NCI-H1417 treated with DMSO at 0.1 percent for 48 hours (cell line): Measurements from ENCODE around the gene ASXL2.
"Not testable (repeated sequence)": the region's sequence is repeated elsewhere in the genome, so short reads cannot be mapped to it uniquely, and the experiment has no call there.

ENCODE experiments used
- DNase-seq: peaks from one replicate; lab custom pipeline; 2025; lab: John Stamatoyannopoulos, UW

The ASXL2 gene

GRCh38 chr2:25736899-25737515 is 141.3 kb downstream of the ASXL2 start:
- DNase-seq: no peak

- no peak for DNase-seq
These were observed 142.5 kb downstream of the ASXL2 start for GRCh38 chr2:25735835-25736234.

GRCh38 chr2:25728559-25728958 is 149.7 kb downstream of the ASXL2 start:
- DNase-seq: no peak

GRCh38 chr2:25726522-25726921 is 151.8 kb downstream of the ASXL2 start:
- DNase-seq: no peak

GRCh38 chr2:25725877-25726276 is 152.4 kb downstream of the ASXL2 start:
- DNase-seq: no peak

GRCh38 chr2:25724756-25725155 is 153.5 kb downstream of the ASXL2 start:
- no peak for DNase-seq

- no peak for DNase-seq
These were observed 156.1 kb downstream of the ASXL2 start for GRCh38 chr2:25722224-25722623.

- no peak for DNase-seq
These were observed 157.7 kb downstream of the ASXL2 start for GRCh38 chr2:25720575-25720974.

- DNase-seq: no peak
These were observed 163.5 kb downstream of the ASXL2 start for GRCh38 chr2:25714740-25715139.

GRCh38 chr2:25712455-25712854 is 165.8 kb downstream of the ASXL2 start:
- DNase-seq: no peak

- DNase-seq: no peak
These were observed 166.5 kb downstream of the ASXL2 start for GRCh38 chr2:25711675-25712354.

- DNase-seq: no peak
These were observed 167.5 kb downstream of the ASXL2 start for GRCh38 chr2:25710750-25711149.

GRCh38 chr2:25709349-25709748 is 168.9 kb downstream of the ASXL2 start:
- no peak for DNase-seq

GRCh38 chr2:25707927-25708590 is 170.2 kb downstream of the ASXL2 start:
- DNase-seq: no peak

- DNase-seq: not testable (repeated sequence)
These were observed 172.7 kb downstream of the ASXL2 start for GRCh38 chr2:25705575-25705974.

- DNase-seq: no peak
These were observed 176.5 kb downstream of the ASXL2 start for GRCh38 chr2:25701801-25702200.

- no peak for DNase-seq
These were observed 178.0 kb downstream of the ASXL2 start for GRCh38 chr2:25700221-25700660.

GRCh38 chr2:25699216-25699615 is 179.1 kb downstream of the ASXL2 start:
- DNase-seq: no peak

GRCh38 chr2:25698752-25699151 is 179.5 kb downstream of the ASXL2 start:
- DNase-seq: no peak

GRCh38 chr2:25697559-25698341 is 180.5 kb downstream of the ASXL2 start:
- DNase-seq: no peak

GRCh38 chr2:25692737-25693445 is 185.4 kb downstream of the ASXL2 start:
- DNase-seq: no peak

- DNase-seq: no peak
These were observed 186.1 kb downstream of the ASXL2 start for GRCh38 chr2:25692143-25692542.
